Measurements from ENCODE around the gene RPS6KA4. TPM values are rescaled to one million over a fixed set of nuclear protein-coding genes. Genes with fewer than 3 reads are reported as not detected.
"Not testable (repeated sequence)": the region's sequence is repeated elsewhere in the genome, so short reads cannot be mapped to it uniquely, and the experiment has no call there.

Gene RPS6KA4
- total RNA-seq: 35.8 and 48.0 TPM in 2 replicates

GRCh38 chr11:64358907-64359711, at the start of gene RPS6KA4:
Gene RPS6KA4 (plus strand): TSS chr11:64359162. CDS start chr11:64359236, 74 bp downstream.
- peak; percentile 58 for DNase-seq (ENCODE audit: low read depth)
- H3K4me3 ChIP-seq (ENCODE audit: low read depth, low read length): peak within 1 kb of the TSS; percentile 91

GRCh38 chr11:64312947-64313346, 46.0 kb upstream of the RPS6KA4 start:
- no peak for DNase-seq (ENCODE audit: low read depth)
- no peak overlapping the region for H3K4me3 ChIP-seq (ENCODE audit: low read depth, low read length)
- TF ChIP-seq CTCF (IDR thresholded peaks at IDR 0.05; ENCODE audit: insufficient read depth, low read depth, low read length): no peak

More at GRCh38 chr11:64358907-64359711, at the start of gene RPS6KA4:
- no peak for TF ChIP-seq CTCF (IDR thresholded peaks at IDR 0.05; ENCODE audit: insufficient read depth, low read depth, low read length)

- H3K4me3 ChIP-seq (ENCODE audit: low read depth, low read length): no peak overlapping the region
- TF ChIP-seq CTCF (IDR thresholded peaks at IDR 0.05; ENCODE audit: insufficient read depth, low read depth, low read length): no peak
These were observed 45.3 kb upstream of the RPS6KA4 start for GRCh38 chr11:64313491-64314145.

GRCh38 chr11:64314146-64314804, 44.7 kb upstream of the RPS6KA4 start:
- no peak overlapping the region for H3K4me3 ChIP-seq (ENCODE audit: low read depth, low read length)
- no peak for DNase-seq (ENCODE audit: low read depth)
- TF ChIP-seq CTCF (IDR thresholded peaks at IDR 0.05; ENCODE audit: insufficient read depth, low read depth, low read length): peak; percentile 38

More at GRCh38 chr11:64313491-64314145, 45.3 kb upstream of the RPS6KA4 start:
- DNase-seq (ENCODE audit: low read depth): no peak

GRCh38 chr11:64314805-64315561, 44.0 kb upstream of the RPS6KA4 start:
- no peak for DNase-seq (ENCODE audit: low read depth)
- no peak for TF ChIP-seq CTCF (IDR thresholded peaks at IDR 0.05; ENCODE audit: insufficient read depth, low read depth, low read length)

GRCh38 chr11:64315667-64316526, 43.1 kb upstream of the RPS6KA4 start:
- H3K4me3 ChIP-seq (ENCODE audit: low read depth, low read length); DNase-seq (ENCODE audit: low read depth): not testable (repeated sequence)

More at GRCh38 chr11:64314805-64315561, 44.0 kb upstream of the RPS6KA4 start:
- H3K4me3 ChIP-seq (ENCODE audit: low read depth, low read length): no peak overlapping the region
